Measurements from ENCODE around the gene TCP11L2.

TCP11L2 gene

DNA sequence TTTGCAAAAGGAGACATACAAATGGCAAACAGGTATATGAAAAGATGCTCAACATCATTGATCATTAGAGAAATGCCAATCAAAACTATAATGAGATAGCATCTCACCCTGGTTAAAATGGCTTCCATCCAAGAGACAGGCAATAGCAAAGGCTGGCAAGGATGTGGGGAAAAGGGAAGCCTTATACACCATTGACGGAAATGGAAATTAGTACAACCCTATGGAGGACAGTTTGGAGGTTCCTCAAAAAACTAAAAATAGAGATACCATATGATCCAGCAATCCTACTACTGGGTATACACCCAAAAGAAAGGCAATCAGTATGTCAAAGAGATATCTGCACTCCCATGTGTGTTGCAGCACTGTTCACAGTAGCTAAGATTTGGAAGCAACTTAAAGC lies 37.4 kb upstream of the TCP11L2 start:
- Histone ChIP-seq H3K9me3 (ENCODE audit: insufficient read depth, low read length, severe bottlenecking) (no peaks in the 10 kb centered on the region), H2AFZ (ENCODE audit: low read depth, low read length) (no peak overlapping the region), H3K27me3 (ENCODE audit: insufficient read depth, low read length, poor library complexity) (peaks cover 7% of the 10 kb centered on the region), H3K36me3 (ENCODE audit: insufficient read depth, low read length) (no peaks in the 10 kb centered on the region), H3K4me3 (ENCODE audit: low read depth in 1 of 2, low read length in 2 of 2) (no peak overlapping the region), H3K79me2 (ENCODE audit: insufficient read depth, low read length) (no peaks in the 10 kb centered on the region), H3K27ac (ENCODE audit: low read length) (no peak overlapping the region), H3K4me2 (ENCODE audit: insufficient read depth, low read length) (no peak overlapping the region), H3K9ac (ENCODE audit: low read depth, low read length) (no peak overlapping the region), H4K20me1 (ENCODE audit: insufficient read depth, low read length) (no peaks in the 10 kb centered on the region), H3K4me1 (ENCODE audit: insufficient read depth, low read length) (no peaks in the 10 kb centered on the region)
- DNase-seq (no peak), ATAC-seq (ENCODE audit: insufficient read depth, low read depth) (no peak)
- TF ChIP-seq, protein P1, sequence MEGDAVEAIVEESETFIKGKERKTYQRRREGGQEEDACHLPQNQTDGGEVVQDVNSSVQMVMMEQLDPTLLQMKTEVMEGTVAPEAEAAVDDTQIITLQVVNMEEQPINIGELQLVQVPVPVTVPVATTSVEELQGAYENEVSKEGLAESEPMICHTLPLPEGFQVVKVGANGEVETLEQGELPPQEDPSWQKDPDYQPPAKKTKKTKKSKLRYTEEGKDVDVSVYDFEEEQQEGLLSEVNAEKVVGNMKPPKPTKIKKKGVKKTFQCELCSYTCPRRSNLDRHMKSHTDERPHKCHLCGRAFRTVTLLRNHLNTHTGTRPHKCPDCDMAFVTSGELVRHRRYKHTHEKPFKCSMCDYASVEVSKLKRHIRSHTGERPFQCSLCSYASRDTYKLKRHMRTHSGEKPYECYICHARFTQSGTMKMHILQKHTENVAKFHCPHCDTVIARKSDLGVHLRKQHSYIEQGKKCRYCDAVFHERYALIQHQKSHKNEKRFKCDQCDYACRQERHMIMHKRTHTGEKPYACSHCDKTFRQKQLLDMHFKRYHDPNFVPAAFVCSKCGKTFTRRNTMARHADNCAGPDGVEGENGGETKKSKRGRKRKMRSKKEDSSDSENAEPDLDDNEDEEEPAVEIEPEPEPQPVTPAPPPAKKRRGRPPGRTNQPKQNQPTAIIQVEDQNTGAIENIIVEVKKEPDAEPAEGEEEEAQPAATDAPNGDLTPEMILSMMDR (IDR thresholded peaks at IDR 0.05; ENCODE audit: borderline replicate concordance, extremely low read depth, low read length, poor library complexity, severe bottlenecking) = no peak
- no peak for TF ChIP-seq EZH2 (IDR thresholded peaks at IDR 0.05; ENCODE audit: borderline replicate concordance, low read depth, low read length, severe bottlenecking)

DNA sequence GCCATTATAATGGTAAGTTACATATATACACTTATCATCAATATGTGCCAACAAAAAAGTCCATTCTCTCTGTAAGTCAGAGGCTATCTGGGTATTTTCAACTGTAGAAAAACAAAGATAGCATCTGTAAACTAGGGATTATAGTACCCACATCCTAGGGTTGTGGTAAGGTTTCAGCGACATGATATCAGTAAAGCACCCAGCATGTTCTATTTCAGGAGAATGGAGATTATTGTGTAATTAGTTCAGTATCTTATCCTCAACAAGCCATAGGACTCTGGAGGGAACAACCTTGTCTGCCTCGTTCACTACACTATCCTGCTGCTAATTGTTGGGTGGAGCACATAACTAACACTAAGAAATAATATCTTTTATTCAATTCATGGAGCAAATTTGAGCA lies 35.0 kb upstream of the TCP11L2 start:
- peaks cover 9% of the 10 kb centered on the region for H3K27me3 ChIP-seq (ENCODE audit: insufficient read depth, low read length, poor library complexity)
- H3K4me1 ChIP-seq (ENCODE audit: insufficient read depth, low read length) = no peaks in the 10 kb centered on the region
- H3K4me2 ChIP-seq (ENCODE audit: insufficient read depth, low read length) = no peak overlapping the region
- no peaks in the 10 kb centered on the region for H3K79me2 ChIP-seq (ENCODE audit: insufficient read depth, low read length)
- H3K9me3 ChIP-seq (ENCODE audit: insufficient read depth, low read length, severe bottlenecking) = no peaks in the 10 kb centered on the region
- no peak overlapping the region for H3K4me3 ChIP-seq (ENCODE audit: low read depth in 1 of 2, low read length in 2 of 2)
- TF ChIP-seq EZH2 (IDR thresholded peaks at IDR 0.05; ENCODE audit: borderline replicate concordance, low read depth, low read length, severe bottlenecking) = no peak
- TF ChIP-seq, protein P1 (IDR thresholded peaks at IDR 0.05; ENCODE audit: borderline replicate concordance, extremely low read depth, low read length, poor library complexity, severe bottlenecking) = no peak
- peak; percentile 65 for ATAC-seq (ENCODE audit: insufficient read depth, low read depth)
- no peak for DNase-seq
- no peak overlapping the region for H3K27ac ChIP-seq (ENCODE audit: low read length)
- H3K36me3 ChIP-seq (ENCODE audit: insufficient read depth, low read length) = no peaks in the 10 kb centered on the region
- H3K9ac ChIP-seq (ENCODE audit: low read depth, low read length) = no peak overlapping the region
- H4K20me1 ChIP-seq (ENCODE audit: insufficient read depth, low read length) = no peaks in the 10 kb centered on the region
- H2AFZ ChIP-seq (ENCODE audit: low read depth, low read length) = no peak overlapping the region

DNA sequence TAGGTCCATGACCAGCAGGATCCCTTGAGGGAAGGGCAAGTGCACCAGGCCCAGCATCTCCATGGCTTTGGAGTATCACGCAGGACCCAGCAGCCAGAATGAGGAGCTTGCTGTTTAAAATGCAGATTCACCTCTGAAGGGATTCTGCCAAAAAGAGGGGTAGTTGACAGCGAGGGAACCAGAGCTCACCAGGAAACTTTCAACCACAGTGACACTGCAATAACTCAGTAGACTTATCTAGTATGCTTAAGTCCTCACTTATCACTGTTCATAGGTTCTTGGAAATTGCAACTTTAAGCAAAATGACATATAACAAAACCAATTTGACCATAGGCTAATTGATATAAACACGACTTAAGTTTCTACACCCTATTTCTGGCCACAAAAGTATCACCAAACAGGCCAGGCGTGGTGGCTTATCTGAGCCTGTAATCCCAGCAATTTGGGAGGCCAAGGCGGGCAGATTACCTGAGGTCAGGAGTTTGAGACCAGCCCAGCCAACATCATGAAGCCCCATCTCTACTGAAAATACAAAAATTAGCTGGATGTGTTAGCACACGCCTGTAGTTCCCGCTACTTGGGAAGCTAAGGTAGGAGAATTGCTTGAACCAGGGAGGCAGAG lies 33.3 kb upstream of the TCP11L2 start:
- Histone ChIP-seq H3K9me3 (ENCODE audit: insufficient read depth, low read length, severe bottlenecking) (no peaks in the 10 kb centered on the region), H3K79me2 (ENCODE audit: insufficient read depth, low read length) (no peaks in the 10 kb centered on the region), H4K20me1 (ENCODE audit: insufficient read depth, low read length) (no peaks in the 10 kb centered on the region), H3K4me3 (ENCODE audit: low read depth in 1 of 2, low read length in 2 of 2) (no peak overlapping the region), H3K36me3 (ENCODE audit: insufficient read depth, low read length) (no peaks in the 10 kb centered on the region), H2AFZ (ENCODE audit: low read depth, low read length) (no peak overlapping the region), H3K27ac (ENCODE audit: low read length) (no peak overlapping the region), H3K9ac (ENCODE audit: low read depth, low read length) (no peak overlapping the region), H3K4me1 (ENCODE audit: insufficient read depth, low read length) (no peaks in the 10 kb centered on the region), H3K4me2 (ENCODE audit: insufficient read depth, low read length) (no peak overlapping the region), H3K27me3 (ENCODE audit: insufficient read depth, low read length, poor library complexity) (peaks cover 9% of the 10 kb centered on the region)
- DNase-seq (no peak), ATAC-seq (ENCODE audit: insufficient read depth, low read depth) (no peak)
- TF ChIP-seq, protein P1 (IDR thresholded peaks at IDR 0.05; ENCODE audit: borderline replicate concordance, extremely low read depth, low read length, poor library complexity, severe bottlenecking) = no peak
- no peak for TF ChIP-seq EZH2 (IDR thresholded peaks at IDR 0.05; ENCODE audit: borderline replicate concordance, low read depth, low read length, severe bottlenecking)
